T-cell (primary cell): ENCODE measurements around the gene RBM23. TPM values are rescaled to one million over a fixed set of nuclear protein-coding genes. Genes with fewer than 3 reads are reported as not detected.

ENCODE experiments used
- ATAC-seq, 4 experiments: fragments of 200-7000 bp in 3 of 4; fragments of 150-1000 bp in 1 of 4; cut with Tn5 transposase; replicated peaks in 1 of 4; 1 replicate in 3 of 4; 2 replicates in 1 of 4; pipeline ENCODE4 v1.10.0; 2021; ENCODE audit warnings: moderate library complexity in 3 of 4, mild to moderate bottlenecking in 2 of 4, moderate number of reproducible peaks in 1 of 4
- CTCF ChIA-PET, 2 donors: fragments of 300-600 bp; sonication (Branson Sonifier 250); formaldehyde crosslinking; loops; one replicate each; lab custom pipeline; 2022; ENCODE audit warnings: antibody characterized with exemption in 2 of 2; lab: Charles Lee
- POLR2A ChIA-PET, 2 donors: fragments of 300-600 bp; sonication (Branson Sonifier 250); formaldehyde crosslinking; loops; one replicate each; lab custom pipeline; 2022; ENCODE audit warnings: antibody characterized with exemption in 2 of 2; lab: Charles Lee
- DNase-seq, 35 experiments: peaks; one replicate each; pipeline versions ENCODE4 v3.0.0 to v3.0.0-alpha.2; 2013 to 2023
- H3K27ac ChIP-seq: one replicate; pipeline ENCODE4 v1.5.1; 2013; ENCODE audit warnings: low read length
- H3K27me3 ChIP-seq, 2 experiments: replicated peaks in 1 of 2; 1 replicate in 1 of 2; 2 replicates in 1 of 2; pipeline versions ENCODE4 v1.6.1 to v1.7.0; 2013; ENCODE audit warnings: low read length in 1 of 2, mixed read lengths in 1 of 2; ENCODE audit not compliant: control insufficient read depth in 2 of 2, insufficient read depth in 2 of 2; ENCODE audit errors: extremely low read depth in 1 of 2
- H3K36me3 ChIP-seq, 2 donors: 1 replicate in 1 of 2; 2 replicates in 1 of 2; pipeline versions ENCODE4 v1.6.1 to v1.7.0; 2013; ENCODE audit warnings: low read length in 1 of 2; ENCODE audit not compliant: control insufficient read depth in 2 of 2, insufficient read depth in 1 of 2; ENCODE audit errors: extremely low read depth in 1 of 2
- H3K4me1 ChIP-seq, 2 experiments: 1 replicate in 1 of 2; 2 replicates in 1 of 2; pipeline versions ENCODE4 v1.6.1 to v1.7.0; 2013; ENCODE audit warnings: low read length in 2 of 2, mixed read lengths in 1 of 2; ENCODE audit not compliant: insufficient read depth in 2 of 2, control insufficient read depth in 1 of 2; ENCODE audit errors: extremely low read depth in 1 of 2
- H3K4me3 ChIP-seq, 2 donors: 1 replicate in 1 of 2; 2 replicates in 1 of 2; pipeline versions ENCODE4 v1.5.1 to v1.7.0; 2013; ENCODE audit warnings: mild to moderate bottlenecking in 2 of 2, low read length in 1 of 2, moderate library complexity in 1 of 2; ENCODE audit not compliant: control insufficient read depth in 1 of 2; ENCODE audit errors: extremely low read depth in 1 of 2
- H3K9me3 ChIP-seq: 2 replicates; pipeline ENCODE4 v1.7.0; 2013
- H3K27ac Mint-ChIP-seq, 2 donors: one replicate each; pipeline ENCODE4 v1.8.0; 2020 to 2021; ENCODE audit warnings: mild to moderate bottlenecking in 2 of 2, mixed read lengths in 2 of 2
- H3K27me3 Mint-ChIP-seq, 2 donors: one replicate each; pipeline ENCODE4 v1.8.0; 2021 to 2022; ENCODE audit warnings: mixed read lengths in 2 of 2
- H3K36me3 Mint-ChIP-seq: one replicate; pipeline ENCODE4 v1.8.0; 2021; ENCODE audit warnings: mixed read lengths
- H3K4me1 Mint-ChIP-seq, 3 donors: one replicate each; pipeline ENCODE4 v1.8.0; 2020 to 2022; ENCODE audit warnings: mixed read lengths in 3 of 3, mild to moderate bottlenecking in 1 of 3
- H3K4me3 Mint-ChIP-seq, 3 donors: one replicate each; pipeline ENCODE4 v1.8.0; 2020 to 2022; ENCODE audit warnings: mild to moderate bottlenecking in 3 of 3, mixed read lengths in 3 of 3, moderate library complexity in 3 of 3
- H3K9me3 Mint-ChIP-seq, 3 donors: one replicate each; pipeline ENCODE4 v1.8.0; 2020 to 2022; ENCODE audit warnings: mixed read lengths in 3 of 3
- WGBS: methylation state at CpG from one replicate; pipeline ENCODE4 v1.1.5; 2013; ENCODE audit warnings: missing lambda C conversion rate; ENCODE audit not compliant: insufficient coverage; 5-methylcytosine and 5-hydroxymethylcytosine counted together
- total RNA-seq, 35 experiments: library from RNA in 6 of 35; stranded (reverse) in 6 of 35; fragments of 120-200 nt in 1 of 35; gene quantifications; one replicate each; pipeline versions ENCODE4 v1.2.1 to v1.2.4 and lab custom pipeline; 2013 to 2026

The RBM23 gene
- total RNA-seq, 5 donors from 2014 or later (not counting 1 experiment from before 2014, with no cell fraction given): 88.7 to 102 (median 94.7) TPM

DNA sequence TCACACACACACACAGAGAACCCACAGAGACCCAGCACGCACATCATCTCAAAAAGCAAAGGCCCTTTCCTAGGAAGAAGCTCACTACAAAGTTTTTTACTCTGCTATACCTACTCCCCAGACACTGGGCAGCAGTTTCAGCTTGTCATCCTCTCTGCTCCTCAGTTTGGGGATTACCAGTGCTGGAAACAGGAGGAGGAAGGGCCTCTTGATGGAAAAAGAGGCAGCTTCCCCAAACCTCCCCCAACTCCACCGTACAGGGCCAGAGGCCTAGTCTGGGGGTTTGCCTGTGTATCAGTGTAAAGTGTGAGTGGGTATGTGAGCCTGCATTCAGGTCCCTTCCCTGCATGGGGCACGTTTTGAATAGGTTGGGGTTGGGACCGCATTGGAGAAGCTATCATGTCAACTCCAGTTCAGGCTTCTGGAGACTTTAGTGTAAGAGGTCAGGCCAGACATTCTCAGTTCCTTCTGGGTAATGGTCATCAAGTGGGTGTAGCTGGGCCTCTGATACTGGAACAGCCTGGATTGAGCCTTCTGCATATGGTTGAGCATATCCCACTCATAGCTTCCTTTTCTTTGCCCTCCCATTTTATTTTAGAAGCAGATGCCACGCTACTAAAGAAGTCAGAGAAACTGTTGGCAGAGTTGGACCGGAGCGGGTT, 34.7 kb downstream of the RBM23 start:
- Mint-ChIP-seq H3K4me3 (no peak overlapping the region), H3K9me3 (no peaks in the 10 kb centered on the region), H3K27ac (peak overlapping the region; percentile 52 to 80), H3K36me3 (peaks cover 3% of the 10 kb centered on the region), H3K27me3 (no peaks in the 10 kb centered on the region), H3K4me1 (peaks cover 48 to 58% (median 53%) of the 10 kb centered on the region in 3 donors)
- DNase-seq (no peak), ATAC-seq (no peak)
- 78% methylated on average over 5 of the region's 7 CpGs for WGBS
- CTCF ChIA-PET: interaction anchor here (0.8 to 2.0 kb wide), 5 partner anchors 11 to 314 kb away, joined by 3 to 7 read pairs (median 4); partner anchors contain the start of gene RBM23 (in 1 of the 2)
- Histone ChIP-seq H3K27ac (no peak overlapping the region), H3K36me3 (peaks cover 0 to 3% of the 10 kb centered on the region in 2 donors), H3K9me3 (no peaks in the 10 kb centered on the region), H3K4me3 (no peak overlapping the region), H3K27me3 (no peaks in the 10 kb centered on the region), H3K4me1 (peaks cover 17 to 50% of the 10 kb centered on the region in 2 experiments)
- POLR2A ChIA-PET: no interaction called here

DNA sequence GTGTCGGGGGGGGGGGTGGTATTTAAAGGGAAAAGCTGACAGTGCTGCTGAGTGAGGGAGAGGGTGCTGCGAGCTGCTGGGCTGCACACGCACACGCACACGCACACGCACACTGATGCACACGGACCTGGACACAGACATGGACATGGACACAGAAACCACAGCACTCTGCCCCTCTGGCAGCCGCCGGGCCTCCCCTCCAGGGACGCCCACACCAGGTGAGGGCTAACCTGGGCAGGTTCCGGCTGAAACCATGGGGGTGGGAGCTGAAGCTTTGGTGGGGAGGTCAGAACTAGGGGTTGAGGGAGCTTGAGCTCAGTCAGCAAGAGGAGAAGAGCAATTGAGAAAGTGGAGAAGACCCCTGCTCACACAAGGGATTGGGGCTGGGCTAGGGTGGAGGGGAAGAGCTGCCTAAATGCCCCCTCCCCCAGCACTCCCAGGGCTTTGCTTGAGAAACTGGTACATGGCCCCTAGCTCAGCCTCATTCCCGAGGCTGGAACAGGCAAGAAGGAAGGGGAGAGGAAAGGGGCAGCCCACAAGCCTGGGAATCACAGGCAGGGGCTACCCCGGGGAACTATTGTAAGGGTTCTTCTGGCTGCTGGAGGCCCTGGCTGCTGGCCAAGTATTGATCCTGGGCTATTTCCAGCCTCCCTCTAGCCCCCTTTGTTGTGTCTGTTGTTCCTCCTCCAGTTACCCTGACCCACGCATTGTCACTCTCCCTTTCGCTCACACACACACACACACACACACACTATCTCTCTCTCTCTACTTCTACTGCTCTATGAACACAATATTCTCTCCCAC, 35.6 kb downstream of the RBM23 start, which contains the start of gene REM2:
Gene REM2, plus strand, starts transcription at position 50 of the 804 bp plus-strand sequence. Its CDS starts 66 bp downstream, at position 116.
- no peak within 1 kb of the TSS for H3K4me3 ChIP-seq
- H3K27ac Mint-ChIP-seq: peak within 1 kb of the TSS; percentile 52 to 80
- H3K9me3 ChIP-seq: no peaks in the 10 kb centered on the region
- no peak within 1 kb of the TSS for H3K27ac ChIP-seq
- no peak within 1 kb of the TSS for H3K4me3 Mint-ChIP-seq
- 87% methylated on average over 11 of the region's 15 CpGs for WGBS
- DNase-seq: no peak
- no peaks in the 10 kb centered on the region for H3K27me3 Mint-ChIP-seq
- no peak for ATAC-seq
- peaks cover 46 to 54% (median 52%) of the 10 kb centered on the region in 3 donors for H3K4me1 Mint-ChIP-seq
- no peaks in the 10 kb centered on the region for H3K27me3 ChIP-seq
- H3K4me1 ChIP-seq: peaks cover 12 to 42% of the 10 kb centered on the region in 2 experiments
- peaks cover 0 to 9% of the 10 kb centered on the region in 2 donors for H3K36me3 ChIP-seq
- CTCF ChIA-PET: interaction anchor here (0.7 to 2.0 kb wide), 4 partner anchors 10 to 313 kb away, joined by 3 to 7 read pairs (median 5); no protein-coding TSS in a partner anchor
- peaks cover 10% of the 10 kb centered on the region for H3K36me3 Mint-ChIP-seq
- POLR2A ChIA-PET: no interaction called here
- no peaks in the 10 kb centered on the region for H3K9me3 Mint-ChIP-seq

DNA sequence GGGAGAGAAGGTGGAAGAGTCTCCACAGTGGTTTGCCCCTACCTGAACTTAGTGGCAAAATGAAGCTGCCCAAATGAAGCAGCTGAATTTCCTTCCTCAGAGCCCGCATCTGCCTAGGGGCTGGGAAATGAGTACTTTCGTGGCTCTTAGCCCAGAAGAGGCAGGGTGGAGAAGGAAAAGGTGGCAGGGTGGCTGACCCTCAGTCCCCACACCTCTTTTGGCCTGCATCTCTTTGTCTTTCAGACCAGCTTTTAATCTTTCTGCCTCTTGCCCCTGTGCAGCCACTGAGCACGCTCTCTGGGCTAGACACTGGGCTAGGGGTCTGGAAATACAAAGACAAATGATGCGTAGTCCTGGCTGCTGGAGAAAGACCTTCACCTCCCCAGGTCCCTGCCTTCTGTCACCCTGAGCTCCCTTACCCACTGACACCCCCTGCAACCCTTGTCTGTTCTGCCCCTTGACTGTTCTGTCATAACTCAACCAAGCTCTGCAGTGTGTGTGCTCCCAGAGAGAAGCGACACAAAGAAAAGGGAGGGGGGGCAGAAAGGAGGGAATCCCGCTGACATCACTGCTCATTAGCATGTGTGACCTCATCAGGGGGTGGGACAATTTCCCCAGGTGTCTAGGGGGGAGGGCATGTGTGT, 36.3 kb downstream of the RBM23 start:
- H3K4me3 ChIP-seq: no peak overlapping the region
- peaks cover under 1 to 16% of the 10 kb centered on the region in 2 donors for H3K36me3 ChIP-seq
- Mint-ChIP-seq H3K27me3 (no peaks in the 10 kb centered on the region), H3K9me3 (no peaks in the 10 kb centered on the region), H3K4me1 (peaks cover 38 to 51% (median 49%) of the 10 kb centered on the region in 3 donors), H3K27ac (no peak overlapping the region), H3K36me3 (peaks cover 18% of the 10 kb centered on the region), H3K4me3 (no peak overlapping the region)
- no peaks in the 10 kb centered on the region for H3K9me3 ChIP-seq
- peak in 1 of 4 experiments; percentile 30 for ATAC-seq
- DNase-seq: peak in 22 of 35 experiments; percentile 13 to 68 (median 31)
- H3K27me3 ChIP-seq: no peaks in the 10 kb centered on the region
- peaks cover 7 to 35% of the 10 kb centered on the region in 2 experiments for H3K4me1 ChIP-seq
- POLR2A ChIA-PET: interaction anchor here in 1 of 2 donors (1.1 kb wide), 1 partner anchor 14 kb away, joined by 3 read pairs; no protein-coding TSS in a partner anchor
- CTCF ChIA-PET: interaction anchor here (0.6 to 2.1 kb wide), 8 partner anchors 9 to 903 kb away, joined by 3 to 13 read pairs (median 4); no protein-coding TSS in a partner anchor
- 83% methylated on average over 3 of the region's 6 CpGs for WGBS
- H3K27ac ChIP-seq: no peak overlapping the region

DNA sequence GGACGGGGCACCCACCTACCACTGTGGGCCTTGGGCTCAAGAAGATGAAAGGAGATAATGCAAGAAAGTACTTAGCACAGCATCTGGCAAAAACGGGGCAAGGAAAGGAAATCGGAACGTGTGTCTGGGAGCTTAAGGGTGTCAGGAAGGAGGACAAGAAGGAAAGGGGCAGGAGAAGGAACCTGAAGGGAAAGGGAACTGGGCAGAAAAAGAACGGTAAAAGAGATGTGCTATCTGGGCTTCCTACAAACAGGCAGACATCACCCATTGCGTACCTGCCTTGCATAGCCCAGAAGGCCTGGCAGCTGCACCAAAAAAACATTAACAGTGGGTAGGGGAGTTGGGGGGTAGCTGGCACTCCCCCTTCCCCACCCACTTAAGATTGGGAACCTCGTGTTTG, 36.9 kb downstream of the RBM23 start:
- DNase-seq (no peak), ATAC-seq (no peak)
- Histone ChIP-seq H3K4me1 (peaks cover 2 to 29% of the 10 kb centered on the region in 2 experiments), H3K4me3 (no peak overlapping the region), H3K27ac (no peak overlapping the region), H3K27me3 (no peaks in the 10 kb centered on the region), H3K36me3 (peaks cover 4 to 22% of the 10 kb centered on the region in 2 donors), H3K9me3 (no peaks in the 10 kb centered on the region)
- POLR2A ChIA-PET: interaction anchor here in 1 of 2 donors (1.1 kb wide), 1 partner anchor 14 kb away, joined by 3 read pairs; no protein-coding TSS in a partner anchor
- peaks cover 20% of the 10 kb centered on the region for H3K36me3 Mint-ChIP-seq
- H3K9me3 Mint-ChIP-seq: no peaks in the 10 kb centered on the region
- peak overlapping the region; percentile 0 to 5 for H3K27ac Mint-ChIP-seq
- no peak overlapping the region for H3K4me3 Mint-ChIP-seq
- 68% methylated on average over 3 of the region's 7 CpGs for WGBS
- H3K4me1 Mint-ChIP-seq: peaks cover 33 to 45% (median 43%) of the 10 kb centered on the region in 3 donors
- CTCF ChIA-PET: interaction anchor here (1.1 to 2.1 kb wide), 2 partner anchors 9 to 29 kb away, joined by 3 to 13 read pairs; no protein-coding TSS in a partner anchor
- H3K27me3 Mint-ChIP-seq: no peaks in the 10 kb centered on the region

- DNase-seq (no peak), ATAC-seq (no peak)
- Mint-ChIP-seq H3K27ac (peak overlapping the region; percentile 40 to 79), H3K27me3 (no peaks in the 10 kb centered on the region), H3K4me1 (peaks cover 18 to 44% (median 37%) of the 10 kb centered on the region in 3 donors), H3K4me3 (no peak overlapping the region), H3K9me3 (no peaks in the 10 kb centered on the region), H3K36me3 (peaks cover 38% of the 10 kb centered on the region)
- Histone ChIP-seq H3K4me1 (peaks cover 0 to 38% of the 10 kb centered on the region in 2 experiments), H3K27ac (no peak overlapping the region), H3K36me3 (peaks cover 17 to 54% of the 10 kb centered on the region in 2 donors), H3K4me3 (no peak overlapping the region), H3K9me3 (no peaks in the 10 kb centered on the region), H3K27me3 (no peaks in the 10 kb centered on the region)
- WGBS: 94% methylated on average over 4 of the region's 8 CpGs
- CTCF ChIA-PET: no interaction called here
- POLR2A ChIA-PET: interaction anchor here in 1 of 2 donors (0.7 kb wide), 1 partner anchor 72 kb away, joined by 3 read pairs; no protein-coding TSS in a partner anchor
These were observed 40.4 kb downstream of the RBM23 start for GRCh38 chr14:22878271-22879246.
